ENCODE data around the gene ENTR1.
A peak's percentile ranks its signal among the peaks of the same experiment; 100 is the strongest.

ENTR1 gene

DNA sequence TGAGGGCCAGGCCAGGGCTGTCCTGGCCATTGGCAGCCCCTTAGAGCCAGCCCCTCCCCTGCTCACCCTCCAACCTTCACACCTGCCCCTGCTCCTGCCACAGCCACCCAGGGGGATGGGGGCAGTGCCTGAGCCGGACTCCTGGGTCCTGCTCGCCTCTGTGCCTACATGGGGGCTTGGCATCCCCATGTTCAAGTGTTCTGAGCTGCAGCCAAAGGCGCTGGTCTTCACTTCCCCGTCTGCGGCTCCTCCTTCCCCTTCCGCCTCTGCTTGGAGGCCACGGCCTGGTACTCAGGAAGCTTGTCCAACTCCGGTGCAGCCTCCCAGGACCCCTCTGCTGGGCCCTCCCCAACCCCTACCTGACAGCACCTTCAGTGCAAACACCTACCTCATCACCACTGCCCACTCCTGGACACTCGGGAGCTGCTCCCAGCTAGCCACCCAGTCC, 44.6 kb downstream of the ENTR1 start:
- Histone ChIP-seq H3K27me3 (ENCODE audit: control insufficient read depth in 5 of 5, insufficient read depth in 4 of 5, low read length in 5 of 5) (peaks cover 0 to 3% (median 0%) of the 10 kb centered on the region in 5 donors), H3K9me3 (ENCODE audit: control insufficient read depth in 5 of 5, low read length in 5 of 5) (peaks cover 0 to 3% (median 0%) of the 10 kb centered on the region in 5 donors), H3K36me3 (ENCODE audit: control insufficient read depth in 5 of 5, insufficient read depth in 5 of 5, low read length in 5 of 5) (peaks cover 0 to 16% (median 0%) of the 10 kb centered on the region in 5 donors), H3K27ac (ENCODE audit: low read depth, low read length) (no peak overlapping the region), H3K4me3 (ENCODE audit: low read depth in 1 of 5, low read length in 5 of 5) (no peak overlapping the region), H3K4me1 (ENCODE audit: control insufficient read depth in 5 of 5, insufficient read depth in 5 of 5, low read length in 5 of 5) (peaks cover 0 to 44% (median 32%) of the 10 kb centered on the region in 5 donors), H3K9ac (ENCODE audit: low read length in 5 of 5) (no peak overlapping the region)

DNA sequence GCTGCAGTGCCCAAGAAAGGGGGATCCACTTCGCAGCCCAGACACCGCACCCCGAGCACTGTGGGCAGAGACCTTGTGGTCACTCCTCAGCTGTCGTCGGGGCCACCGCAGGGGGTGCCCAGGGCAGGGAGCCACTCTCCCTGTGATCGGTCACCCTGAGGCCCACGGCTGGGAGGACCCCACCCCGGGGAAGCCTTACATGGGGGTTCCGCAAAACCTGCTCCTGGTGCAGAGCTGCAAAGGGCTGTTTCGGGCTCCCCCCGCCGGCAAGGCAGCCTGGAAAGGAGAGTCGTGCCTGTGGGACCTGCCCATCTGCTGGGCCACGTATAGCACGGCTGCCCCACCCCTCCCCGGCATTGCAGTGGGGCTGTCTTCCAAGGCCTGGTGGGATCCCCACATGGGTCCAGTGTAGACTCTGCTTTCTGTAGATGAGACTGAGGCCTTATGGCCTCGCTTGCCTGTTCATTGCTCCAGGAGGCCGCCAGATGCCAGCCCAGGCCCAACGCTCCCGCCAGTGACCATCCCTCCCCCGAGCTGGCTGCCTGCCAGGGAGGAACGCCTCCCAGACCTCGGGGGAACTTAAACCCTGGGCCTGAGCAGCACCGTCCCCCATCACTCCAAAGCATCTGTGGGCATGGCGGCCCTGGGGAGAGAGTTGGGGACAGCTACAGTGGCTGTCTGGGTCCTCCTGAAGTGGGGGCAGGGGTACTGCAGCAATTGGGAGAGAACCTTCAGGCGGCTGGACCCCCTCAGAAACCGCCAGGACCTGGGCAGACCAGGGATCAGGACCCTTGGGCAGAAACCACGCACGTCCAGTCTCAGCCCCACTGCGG, 45.3 kb downstream of the ENTR1 start:
- peaks cover 0 to 49% (median 32%) of the 10 kb centered on the region in 5 donors for H3K4me1 ChIP-seq (ENCODE audit: control insufficient read depth in 5 of 5, insufficient read depth in 5 of 5, low read length in 5 of 5)
- peaks cover 0 to 10% (median 0%) of the 10 kb centered on the region in 5 donors for H3K36me3 ChIP-seq (ENCODE audit: control insufficient read depth in 5 of 5, insufficient read depth in 5 of 5, low read length in 5 of 5)
- H3K9me3 ChIP-seq (ENCODE audit: control insufficient read depth in 5 of 5, low read length in 5 of 5) = peaks cover 0 to 3% (median 0%) of the 10 kb centered on the region in 5 donors
- H3K27me3 ChIP-seq (ENCODE audit: control insufficient read depth in 5 of 5, insufficient read depth in 4 of 5, low read length in 5 of 5) = peaks cover 0 to 3% (median 0%) of the 10 kb centered on the region in 5 donors
- no peak overlapping the region for H3K27ac ChIP-seq (ENCODE audit: low read depth, low read length)
- H3K4me3 ChIP-seq (ENCODE audit: low read depth in 1 of 5, low read length in 5 of 5) = no peak overlapping the region
- H3K9ac ChIP-seq (ENCODE audit: low read length in 5 of 5) = no peak overlapping the region

DNA sequence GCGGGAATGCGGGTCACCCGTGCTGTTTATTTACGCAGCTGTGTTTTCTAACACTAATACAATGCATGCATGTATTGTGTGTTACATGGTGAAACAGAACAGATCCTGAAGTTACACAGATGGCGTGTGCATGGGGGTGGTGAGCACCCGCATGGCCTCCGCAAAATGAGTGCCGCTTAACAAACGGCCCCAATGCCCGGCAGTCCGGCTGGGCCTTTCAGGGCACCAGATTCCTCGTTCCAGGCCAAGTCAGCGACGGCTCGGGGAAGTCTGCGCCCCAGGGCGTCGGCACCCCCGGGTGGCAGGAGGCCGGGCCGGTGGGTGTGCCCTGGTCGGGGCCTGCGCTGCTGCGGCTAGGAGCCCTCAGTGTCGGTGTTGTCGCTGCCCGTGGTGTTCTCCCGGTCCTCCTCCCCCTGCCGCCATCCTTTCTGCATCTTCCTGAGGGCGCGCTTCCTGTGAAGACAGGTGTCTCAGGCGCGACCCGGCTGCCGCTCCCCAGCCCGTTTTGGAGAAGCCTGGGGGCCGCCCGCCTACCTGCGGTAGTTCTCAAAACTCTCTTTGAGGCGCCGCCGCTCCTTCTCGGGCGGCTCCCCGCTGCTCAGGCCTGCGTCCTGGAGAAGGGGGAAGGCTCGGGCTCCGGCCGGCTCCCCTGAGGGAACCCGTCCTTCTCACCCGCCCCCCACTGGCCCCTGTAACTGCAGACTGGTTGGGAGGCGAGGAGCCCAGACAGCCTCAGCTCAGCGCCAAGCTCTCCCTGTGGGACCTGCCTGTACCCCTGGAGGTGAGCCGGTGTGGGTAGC, 46.3 kb downstream of the ENTR1 start:
- Histone ChIP-seq H3K27ac (ENCODE audit: low read depth, low read length) (no peak overlapping the region), H3K4me3 (ENCODE audit: low read depth in 1 of 5, low read length in 5 of 5) (peak overlapping the region in 2 of 5 donors; percentile 73 to 85), H3K9me3 (ENCODE audit: control insufficient read depth in 5 of 5, low read length in 5 of 5) (peaks cover 0 to 3% (median 0%) of the 10 kb centered on the region in 5 donors), H3K4me1 (ENCODE audit: control insufficient read depth in 5 of 5, insufficient read depth in 5 of 5, low read length in 5 of 5) (peaks cover 0 to 49% (median 32%) of the 10 kb centered on the region in 5 donors), H3K9ac (ENCODE audit: low read length in 5 of 5) (no peak overlapping the region), H3K27me3 (ENCODE audit: control insufficient read depth in 5 of 5, insufficient read depth in 4 of 5, low read length in 5 of 5) (peaks cover 0 to 3% (median 0%) of the 10 kb centered on the region in 5 donors), H3K36me3 (ENCODE audit: control insufficient read depth in 5 of 5, insufficient read depth in 5 of 5, low read length in 5 of 5) (peaks cover 0 to 12% (median 2%) of the 10 kb centered on the region in 5 donors)

DNA sequence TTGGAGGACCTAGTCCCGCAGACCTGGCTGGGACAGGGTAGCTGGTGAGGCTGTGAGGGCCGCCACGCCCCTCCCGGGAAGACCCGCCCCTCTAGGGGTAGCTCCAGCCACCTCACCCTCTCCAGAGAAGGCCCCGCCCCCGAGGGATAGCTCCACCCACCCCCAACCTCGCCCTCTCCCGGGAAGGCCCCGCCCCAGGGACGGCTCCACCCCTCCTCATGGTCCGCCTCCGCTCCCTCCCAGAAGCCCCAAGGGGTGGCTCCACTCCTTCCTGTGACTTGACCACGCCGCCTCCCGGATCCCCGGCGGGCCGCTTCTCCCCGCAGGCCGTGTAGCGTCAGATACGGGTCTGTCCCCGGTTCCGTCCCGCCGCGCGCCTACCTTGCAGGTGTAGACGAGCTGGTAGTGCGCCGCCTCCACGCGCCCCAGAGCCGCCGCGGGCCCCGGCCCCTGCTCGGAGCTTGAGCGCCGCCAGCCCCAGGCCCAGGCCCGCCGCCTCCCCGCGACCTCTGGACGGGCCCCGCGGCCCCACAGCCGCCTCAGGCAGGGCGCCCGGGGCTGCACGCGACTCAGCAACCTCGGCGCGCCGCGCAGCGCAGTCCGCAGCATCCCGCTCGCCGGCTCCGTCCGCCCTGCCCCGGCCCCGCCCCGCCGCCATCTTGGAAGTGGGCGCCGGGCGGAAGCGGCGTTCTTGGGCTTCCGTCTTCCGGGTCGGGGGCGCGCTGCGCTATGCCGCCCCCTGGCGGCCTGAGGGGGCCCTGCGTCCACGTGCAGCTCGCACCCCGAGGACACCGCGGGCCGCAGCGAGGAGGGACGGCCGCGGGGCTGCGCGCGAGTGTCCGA, 47.1 kb downstream of the ENTR1 start, which contains the start of gene DNLZ:
Gene DNLZ, minus strand, starts transcription at position 639 of the 843 bp plus-strand sequence. Its CDS starts 30 bp downstream, at position 609.
- H3K27me3 ChIP-seq (ENCODE audit: control insufficient read depth in 5 of 5, insufficient read depth in 4 of 5, low read length in 5 of 5) = peaks cover 0 to 3% (median 0%) of the 10 kb centered on the region in 5 donors
- H3K9me3 ChIP-seq (ENCODE audit: control insufficient read depth in 5 of 5, low read length in 5 of 5) = peaks cover 0 to 3% (median 0%) of the 10 kb centered on the region in 5 donors
- H3K27ac ChIP-seq (ENCODE audit: low read depth, low read length) = no peak within 1 kb of the TSS
- H3K9ac ChIP-seq (ENCODE audit: low read length in 5 of 5) = peak within 1 kb of the TSS in 3 of 5 donors; percentile 66 to 82 (median 75)
- peaks cover 0 to 49% (median 32%) of the 10 kb centered on the region in 5 donors for H3K4me1 ChIP-seq (ENCODE audit: control insufficient read depth in 5 of 5, insufficient read depth in 5 of 5, low read length in 5 of 5)
- peaks cover 0 to 17% (median 4%) of the 10 kb centered on the region in 5 donors for H3K36me3 ChIP-seq (ENCODE audit: control insufficient read depth in 5 of 5, insufficient read depth in 5 of 5, low read length in 5 of 5)
- H3K4me3 ChIP-seq (ENCODE audit: low read depth in 1 of 5, low read length in 5 of 5) = peak within 1 kb of the TSS in 4 of 5 donors; percentile 61 to 85 (median 72)

DNA sequence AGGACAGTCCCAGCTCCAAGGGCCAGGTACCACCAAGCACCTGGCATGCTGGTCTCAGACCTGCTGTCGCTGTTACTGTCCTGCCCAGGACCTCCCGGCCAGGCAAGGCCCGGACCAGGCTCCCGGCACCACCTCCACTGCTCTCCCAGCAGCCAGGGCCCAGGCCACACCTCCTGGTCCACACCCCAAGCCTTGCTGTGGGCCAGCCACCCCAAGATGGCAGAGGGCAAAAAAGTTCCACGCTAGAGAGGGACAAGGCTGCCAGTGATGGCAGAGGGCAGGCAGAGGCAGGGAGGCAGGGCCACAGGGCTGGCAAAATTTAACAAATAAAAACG, 48.0 kb downstream of the ENTR1 start:
- no peak overlapping the region for H3K4me3 ChIP-seq (ENCODE audit: low read depth in 1 of 5, low read length in 5 of 5)
- peaks cover 0 to 3% (median 0%) of the 10 kb centered on the region in 5 donors for H3K27me3 ChIP-seq (ENCODE audit: control insufficient read depth in 5 of 5, insufficient read depth in 4 of 5, low read length in 5 of 5)
- H3K9me3 ChIP-seq (ENCODE audit: control insufficient read depth in 5 of 5, low read length in 5 of 5) = peaks cover 0 to 3% (median 0%) of the 10 kb centered on the region in 5 donors
- peaks cover 0 to 49% (median 32%) of the 10 kb centered on the region in 5 donors for H3K4me1 ChIP-seq (ENCODE audit: control insufficient read depth in 5 of 5, insufficient read depth in 5 of 5, low read length in 5 of 5)
- H3K27ac ChIP-seq (ENCODE audit: low read depth, low read length) = no peak overlapping the region
- peaks cover 0 to 24% (median 8%) of the 10 kb centered on the region in 5 donors for H3K36me3 ChIP-seq (ENCODE audit: control insufficient read depth in 5 of 5, insufficient read depth in 5 of 5, low read length in 5 of 5)
- peak overlapping the region in 3 of 5 donors; percentile 8 to 43 (median 17) for H3K9ac ChIP-seq (ENCODE audit: low read length in 5 of 5)

DNA sequence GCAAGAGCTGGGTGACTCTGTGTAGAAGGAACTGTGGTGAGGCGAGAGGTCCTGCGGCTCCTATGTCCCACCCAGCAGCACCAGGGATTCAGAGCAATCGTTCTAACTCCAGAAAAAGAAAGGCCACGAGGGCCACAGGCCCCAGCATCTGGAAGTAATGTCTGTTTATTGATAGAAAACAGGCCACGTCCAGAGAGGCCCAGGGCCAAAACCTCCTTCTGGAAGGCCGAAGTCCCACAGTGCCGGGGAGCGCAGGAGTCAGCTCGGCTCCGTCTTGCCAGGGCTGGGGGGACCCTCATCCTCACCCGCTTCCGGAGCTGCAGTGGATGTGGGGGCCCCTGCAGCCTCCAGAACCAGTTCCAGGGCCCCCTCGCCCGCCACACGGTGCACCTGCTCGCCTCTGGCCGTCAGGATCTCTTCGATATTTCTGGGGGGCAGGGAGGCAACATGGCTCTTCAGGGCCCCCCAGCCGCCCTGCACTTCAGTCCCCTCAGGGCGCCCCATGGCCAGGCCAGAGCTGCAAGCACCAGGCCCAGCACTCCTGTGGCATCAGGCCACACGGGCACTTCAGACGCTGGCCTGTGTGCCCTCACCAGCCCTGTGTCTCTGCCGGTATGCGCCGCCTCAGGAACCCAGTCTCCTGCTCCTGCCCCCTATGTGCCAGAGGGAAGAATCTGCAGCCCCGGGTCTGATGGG, 48.5 kb downstream of the ENTR1 start:
- Histone ChIP-seq H3K4me1 (ENCODE audit: control insufficient read depth in 5 of 5, insufficient read depth in 5 of 5, low read length in 5 of 5) (peaks cover 0 to 49% (median 32%) of the 10 kb centered on the region in 5 donors), H3K27ac (ENCODE audit: low read depth, low read length) (no peak overlapping the region), H3K9ac (ENCODE audit: low read length in 5 of 5) (no peak overlapping the region), H3K36me3 (ENCODE audit: control insufficient read depth in 5 of 5, insufficient read depth in 5 of 5, low read length in 5 of 5) (peaks cover 0 to 29% (median 11%) of the 10 kb centered on the region in 5 donors), H3K4me3 (ENCODE audit: low read depth in 1 of 5, low read length in 5 of 5) (no peak overlapping the region), H3K9me3 (ENCODE audit: control insufficient read depth in 5 of 5, low read length in 5 of 5) (peaks cover 0 to 3% (median 0%) of the 10 kb centered on the region in 5 donors), H3K27me3 (ENCODE audit: control insufficient read depth in 5 of 5, insufficient read depth in 4 of 5, low read length in 5 of 5) (peaks cover 0 to 3% (median 0%) of the 10 kb centered on the region in 5 donors)

DNA sequence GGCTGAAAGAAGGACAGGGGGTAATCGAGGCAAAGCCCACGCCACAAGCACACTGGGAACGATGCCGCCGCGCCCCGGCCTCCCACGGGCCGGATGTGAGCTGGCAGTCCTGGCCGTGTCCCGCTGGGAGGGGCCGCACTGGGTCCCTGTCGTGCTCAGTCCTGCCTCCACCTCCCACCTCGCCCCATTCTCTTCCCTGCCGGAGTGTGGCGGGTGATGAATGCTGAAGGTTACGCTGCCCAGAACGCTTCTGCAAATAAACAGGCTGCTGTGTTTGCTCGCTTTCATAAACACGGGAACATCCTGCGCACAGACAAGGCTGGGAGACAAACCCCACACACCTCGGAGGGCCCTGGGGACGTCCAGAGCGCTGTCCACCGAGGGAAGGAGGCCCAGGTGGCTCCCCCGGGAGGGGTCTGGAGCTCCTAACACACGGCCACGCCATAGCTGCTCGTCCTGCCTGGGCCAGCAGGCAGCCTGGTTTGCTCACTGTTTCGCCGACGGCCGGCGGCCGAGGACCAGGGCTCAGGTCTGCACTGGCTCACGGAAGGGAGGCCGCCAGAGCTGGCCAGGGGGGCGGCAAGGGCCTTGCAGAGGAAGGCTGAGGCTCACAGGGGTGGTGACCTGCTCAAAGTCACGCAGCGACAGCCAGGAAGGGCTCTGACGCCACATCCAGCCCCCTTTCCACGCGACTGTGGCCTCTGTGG, 49.2 kb downstream of the ENTR1 start:
- Histone ChIP-seq H3K36me3 (ENCODE audit: control insufficient read depth in 5 of 5, insufficient read depth in 5 of 5, low read length in 5 of 5) (peaks cover 0 to 35% (median 15%) of the 10 kb centered on the region in 5 donors), H3K9me3 (ENCODE audit: control insufficient read depth in 5 of 5, low read length in 5 of 5) (peaks cover 0 to 3% (median 0%) of the 10 kb centered on the region in 5 donors), H3K27ac (ENCODE audit: low read depth, low read length) (no peak overlapping the region), H3K4me1 (ENCODE audit: control insufficient read depth in 5 of 5, insufficient read depth in 5 of 5, low read length in 5 of 5) (peaks cover 0 to 47% (median 32%) of the 10 kb centered on the region in 5 donors), H3K27me3 (ENCODE audit: control insufficient read depth in 5 of 5, insufficient read depth in 4 of 5, low read length in 5 of 5) (peaks cover 0 to 3% (median 0%) of the 10 kb centered on the region in 5 donors), H3K4me3 (ENCODE audit: low read depth in 1 of 5, low read length in 5 of 5) (no peak overlapping the region), H3K9ac (ENCODE audit: low read length in 5 of 5) (no peak overlapping the region)

DNA sequence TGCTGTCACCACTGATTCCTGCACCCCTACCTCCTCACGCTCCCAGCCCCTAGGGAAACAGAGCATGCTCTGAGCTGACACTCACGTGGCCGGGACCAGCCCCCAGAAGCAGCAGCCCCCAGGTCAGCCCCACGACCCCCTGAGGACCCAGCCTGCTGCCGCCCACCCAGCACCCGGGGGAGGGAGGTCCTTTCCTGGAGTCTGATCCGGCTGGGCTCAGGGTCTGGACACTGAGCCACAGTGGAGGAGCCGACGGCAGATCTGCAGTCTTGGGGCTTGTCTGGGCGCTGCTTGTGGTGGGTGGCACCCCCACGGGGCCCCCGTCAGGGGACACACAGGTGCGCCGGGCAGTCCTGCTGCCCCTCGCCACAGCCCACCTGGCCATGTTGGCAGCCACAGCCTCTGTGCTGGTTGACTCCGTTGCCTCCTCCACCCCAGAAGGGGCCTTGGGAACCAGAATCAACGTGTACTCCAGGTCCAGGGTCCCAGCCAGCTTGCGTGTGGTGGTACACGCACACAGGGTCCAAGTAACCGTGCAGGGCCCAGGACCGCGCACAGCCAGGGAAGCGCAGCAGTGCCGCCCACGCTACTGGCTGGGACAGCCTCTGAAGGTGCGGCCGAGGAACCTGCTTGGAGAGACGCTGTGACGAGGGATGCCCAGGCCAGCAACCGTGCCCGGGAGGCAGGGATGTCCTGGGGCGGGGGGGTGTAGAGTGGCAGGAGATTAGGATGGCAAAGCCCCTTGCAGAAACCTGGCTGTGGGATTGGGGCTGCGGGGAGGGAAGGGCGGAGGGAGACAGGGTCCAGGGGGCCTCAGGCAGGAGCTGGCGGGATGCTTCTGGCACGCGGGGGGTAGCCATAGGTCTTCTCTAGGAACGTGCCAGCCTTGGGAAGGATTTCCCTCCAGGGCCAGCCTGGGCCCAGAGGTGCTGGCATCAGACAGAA, 50.4 kb downstream of the ENTR1 start:
- no peak overlapping the region for H3K27ac ChIP-seq (ENCODE audit: low read depth, low read length)

More for the DNA sequence above, 50.4 kb downstream of the ENTR1 start:
- Histone ChIP-seq H3K27me3 (ENCODE audit: control insufficient read depth in 5 of 5, insufficient read depth in 4 of 5, low read length in 5 of 5) (peaks cover 0 to 3% (median 0%) of the 10 kb centered on the region in 5 donors), H3K9me3 (ENCODE audit: control insufficient read depth in 5 of 5, low read length in 5 of 5) (peaks cover 0 to 3% (median 0%) of the 10 kb centered on the region in 5 donors), H3K4me1 (ENCODE audit: control insufficient read depth in 5 of 5, insufficient read depth in 5 of 5, low read length in 5 of 5) (peaks cover 0 to 36% (median 27%) of the 10 kb centered on the region in 5 donors), H3K9ac (ENCODE audit: low read length in 5 of 5) (no peak overlapping the region), H3K4me3 (ENCODE audit: low read depth in 1 of 5, low read length in 5 of 5) (no peak overlapping the region), H3K36me3 (ENCODE audit: control insufficient read depth in 5 of 5, insufficient read depth in 5 of 5, low read length in 5 of 5) (peaks cover 0 to 35% (median 15%) of the 10 kb centered on the region in 5 donors)

Measured in subcutaneous abdominal adipose tissue (tissue), 5 donors.